Psoas muscle (tissue), 8 donors: ENCODE measurements around the gene NR3C1. TPM values are rescaled to one million over a fixed set of nuclear protein-coding genes. Genes with fewer than 3 reads are reported as not detected.

Experiments used
- ATAC-seq, 4 donors: fragments of 200-7000 bp; cut with Tn5 transposase; one replicate each; pipeline ENCODE4 v1.9.1; 2020; ENCODE audit warnings: moderate library complexity in 3 of 4, mild to moderate bottlenecking in 2 of 4
- DNase-seq, 2 donors: peaks; one replicate each; pipeline ENCODE4 v3.0.0-alpha.2; 2020
- H3K27ac ChIP-seq: fragments of 200-600 bp; one replicate; pipeline ENCODE4 v1.8.0; 2022
- H3K27me3 ChIP-seq, 3 donors: fragments of 200-600 bp in 1 of 3; one replicate each; pipeline versions ENCODE4 v1.6.1 to v1.8.0; 2013 to 2022; ENCODE audit warnings: low read length in 2 of 3, mild to moderate bottlenecking in 2 of 3, moderate library complexity in 1 of 3; ENCODE audit not compliant: insufficient read depth in 3 of 3
- H3K36me3 ChIP-seq, 2 donors: fragments of 200-600 bp in 1 of 2; one replicate each; pipeline versions ENCODE4 v1.6.1 to v1.8.0; 2013 to 2022; ENCODE audit warnings: low read depth in 1 of 2, mild to moderate bottlenecking in 1 of 2, moderate library complexity in 1 of 2; ENCODE audit not compliant: insufficient read depth in 1 of 2
- H3K4me1 ChIP-seq: fragments of 200-600 bp; one replicate; pipeline ENCODE4 v1.8.0; 2022
- H3K4me3 ChIP-seq: fragments of 200-600 bp; one replicate; pipeline ENCODE4 v1.8.0; 2022; ENCODE audit warnings: mild to moderate bottlenecking
- H3K9me3 ChIP-seq: fragments of 200-600 bp; one replicate; pipeline ENCODE4 v1.8.0; 2022
- WGBS, 3 donors: extraction: QIAGEN DNeasy Blood & Tissue Kit; methylation state at CpG; one replicate each; pipeline versions ENCODE4 v1.1.6 to v1.1.7; 2013; 5-methylcytosine and 5-hydroxymethylcytosine counted together
- intact Hi-C, 2 donors: fragments of 100-400 bp; cut with DNase I; formaldehyde crosslinking; loops; one replicate each; pipeline versions ENCODE4 v1.11.0 to v1.14.2; 2022
- polyA plus RNA-seq, 3 donors: library from polyadenylated mRNA; stranded (reverse); fragments of 200-250 nt; gene quantifications; one replicate each; pipeline ENCODE4 v1.2.3, GENCODE V29; 2013
- total RNA-seq, 4 donors: library from RNA; stranded (reverse); fragmentation: NEBNext Ultra II Directional in 2 of 4; extraction: Animal tissue kit (Norgen Biotek cat#: 25700) in 2 of 4; gene quantifications; one replicate each; pipeline versions ENCODE4 v1.2.1 to v1.2.4, GENCODE V29; 2021 to 2023
- TF ChIP-seq, protein P1 (sequence below): fragments of 200-600 bp; IDR thresholded peaks from one replicate; pipeline ENCODE4 v1.8.0; 2022; ENCODE audit warnings: antibody characterized with exemption
- donor health status: healthy with polysubstance abuse.
- donor health status: DM: no; HTN: no; CAD: no; lungs with moderate emphysema.
- donor health status: Bipolar disorder and iron deficiency.
- donor health status: healthy.
- donor health status: DM: yes; HTN: yes; CAD: no.
- donor health status: DM: no; HTN: no; CAD: no.
- donor health status: DM: no; HTN: no; CAD: no.
- donor health status: DM: yes; HTN: yes; CAD: no.

NR3C1 gene
- total and polyA plus RNA-seq, 7 donors: 16.5 to 89.7 (median 55.8) TPM

- H3K36me3 ChIP-seq: no peaks in the 10 kb centered on the region
- ATAC-seq (no peak), DNase-seq (no peak)
- H3K9me3 ChIP-seq: peaks cover 18% of the 10 kb centered on the region
- no peak overlapping the region for H3K4me3 ChIP-seq
- WGBS, 3 donors: 58 to 73% (median 62%) methylated on average over 4 of the region's 4 CpGs
- no peak overlapping the region for H3K27ac ChIP-seq
- TF ChIP-seq, protein P1, sequence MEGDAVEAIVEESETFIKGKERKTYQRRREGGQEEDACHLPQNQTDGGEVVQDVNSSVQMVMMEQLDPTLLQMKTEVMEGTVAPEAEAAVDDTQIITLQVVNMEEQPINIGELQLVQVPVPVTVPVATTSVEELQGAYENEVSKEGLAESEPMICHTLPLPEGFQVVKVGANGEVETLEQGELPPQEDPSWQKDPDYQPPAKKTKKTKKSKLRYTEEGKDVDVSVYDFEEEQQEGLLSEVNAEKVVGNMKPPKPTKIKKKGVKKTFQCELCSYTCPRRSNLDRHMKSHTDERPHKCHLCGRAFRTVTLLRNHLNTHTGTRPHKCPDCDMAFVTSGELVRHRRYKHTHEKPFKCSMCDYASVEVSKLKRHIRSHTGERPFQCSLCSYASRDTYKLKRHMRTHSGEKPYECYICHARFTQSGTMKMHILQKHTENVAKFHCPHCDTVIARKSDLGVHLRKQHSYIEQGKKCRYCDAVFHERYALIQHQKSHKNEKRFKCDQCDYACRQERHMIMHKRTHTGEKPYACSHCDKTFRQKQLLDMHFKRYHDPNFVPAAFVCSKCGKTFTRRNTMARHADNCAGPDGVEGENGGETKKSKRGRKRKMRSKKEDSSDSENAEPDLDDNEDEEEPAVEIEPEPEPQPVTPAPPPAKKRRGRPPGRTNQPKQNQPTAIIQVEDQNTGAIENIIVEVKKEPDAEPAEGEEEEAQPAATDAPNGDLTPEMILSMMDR: no peak
- no peaks in the 10 kb centered on the region for H3K4me1 ChIP-seq
- no peaks in the 10 kb centered on the region for H3K27me3 ChIP-seq
- intact Hi-C loops: no loop called here
Measured at GRCh38 chr5:143263272-143263810, 140.1 kb downstream of the NR3C1 start.

DNA sequence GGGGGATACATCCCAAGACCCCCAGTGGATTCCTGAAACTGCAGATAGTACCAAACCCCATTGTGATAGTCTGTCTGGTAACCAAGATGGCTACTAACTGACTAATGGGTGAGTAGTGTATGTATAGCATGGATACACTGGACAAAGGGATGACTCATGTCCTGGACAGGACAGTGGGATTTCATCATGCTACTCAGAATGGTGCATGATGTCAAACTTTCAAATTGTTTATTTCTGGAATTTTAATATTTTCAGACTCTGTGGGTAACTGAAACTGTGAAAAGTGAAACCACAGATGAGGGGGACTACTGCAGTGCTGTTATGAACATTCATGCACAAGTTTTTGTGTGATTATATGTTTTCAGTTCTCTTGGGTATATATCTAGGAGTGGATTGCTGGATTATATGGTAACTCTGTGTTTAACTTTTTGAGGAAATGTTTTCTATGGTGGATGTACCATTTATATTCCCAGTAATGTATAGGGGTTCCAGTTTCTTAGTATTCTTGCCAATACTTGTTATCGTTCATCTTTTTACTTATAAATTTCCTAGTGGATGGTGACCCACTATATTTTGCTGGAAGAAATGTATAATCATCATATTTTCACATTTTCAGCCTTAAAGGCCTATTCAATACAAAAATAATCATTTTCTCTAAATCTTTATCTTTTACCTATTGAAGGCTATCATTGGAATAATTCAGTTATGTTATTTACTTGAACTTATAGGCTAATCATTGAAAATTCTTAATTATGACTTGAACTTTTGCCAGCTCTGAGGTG, 140.9 kb downstream of the NR3C1 start:
- no peaks in the 10 kb centered on the region for H3K4me1 ChIP-seq
- H3K36me3 ChIP-seq: no peaks in the 10 kb centered on the region
- H3K27me3 ChIP-seq: no peaks in the 10 kb centered on the region
- 96 to 98% (median 97%) methylated on average over 1 of the region's 1 CpG for WGBS, 3 donors
- H3K4me3 ChIP-seq: no peak overlapping the region
- TF ChIP-seq, protein P1: no peak
- ATAC-seq (peak; percentile 55 to 76 (median 68)), DNase-seq (no peak)
- intact Hi-C loops: no loop called here
- no peak overlapping the region for H3K27ac ChIP-seq
- H3K9me3 ChIP-seq: peaks cover 16% of the 10 kb centered on the region

GRCh38 chr5:143261748-143262392, 141.6 kb downstream of the NR3C1 start:
- Histone ChIP-seq H3K36me3 (no peaks in the 10 kb centered on the region), H3K9me3 (peaks cover 9% of the 10 kb centered on the region), H3K27me3 (no peaks in the 10 kb centered on the region), H3K4me3 (no peak overlapping the region), H3K4me1 (no peaks in the 10 kb centered on the region), H3K27ac (no peak overlapping the region)
- DNase-seq (no peak), ATAC-seq (peak in 1 of 4 donors; percentile 10)
- TF ChIP-seq, protein P1: no peak
- 93 to 94% (median 94%) methylated on average over 7 of the region's 7 CpGs for WGBS, 3 donors
- intact Hi-C loops: no loop called here

GRCh38 chr5:143259254-143259605, 144.3 kb downstream of the NR3C1 start:
- Histone ChIP-seq H3K9me3 (no peaks in the 10 kb centered on the region), H3K27ac (no peak overlapping the region), H3K4me3 (no peak overlapping the region), H3K4me1 (no peaks in the 10 kb centered on the region), H3K36me3 (no peaks in the 10 kb centered on the region), H3K27me3 (no peaks in the 10 kb centered on the region)
- intact Hi-C loops: loop anchor here in 1 of 2 donors (5.0 kb wide), 1 partner anchor 38 kb away; no protein-coding TSS in a partner anchor
- DNase-seq: no peak
- TF ChIP-seq, protein P1: no peak
- WGBS, 3 donors: 92 to 99% (median 98%) methylated on average over 7 of the region's 7 CpGs
- no peak for ATAC-seq
